Naive thymus-derived CD4-positive, alpha-beta T cell (primary cell): ENCODE data around the gene SRR. TPM values are rescaled to one million over a fixed set of nuclear protein-coding genes. Genes with fewer than 3 reads are reported as not detected.
"Not testable (repeated sequence)": the region's sequence is repeated elsewhere in the genome, so short reads cannot be mapped to it uniquely, and the experiment has no call there.

ENCODE experiments used
- ATAC-seq: fragments of 150-1000 bp; cut with Tn5 transposase; 2 replicates; pipeline ENCODE4 v1.10.0; 2021; ENCODE audit warnings: mild to moderate bottlenecking, moderate library complexity
- CTCF ChIA-PET: fragments of 350-600 bp; sonication (Branson Sonifier 250); formaldehyde crosslinking; loops from one replicate; lab custom pipeline; 2021; ENCODE audit warnings: antibody characterized with exemption; lab: Charles Lee
- POLR2A ChIA-PET: fragments of 350-600 bp; sonication (Branson Sonifier 250); formaldehyde crosslinking; loops from one replicate; lab custom pipeline; 2021; ENCODE audit warnings: antibody characterized with exemption, inconsistent platforms; lab: Charles Lee
- DNase-seq, 9 donors: peaks; one replicate each; pipeline versions ENCODE4 v3.0.0 to v3.0.0-alpha.2; 2020 to 2022; ENCODE audit warnings: mixed read lengths in 1 of 9
- H3K27ac ChIP-seq: one replicate; pipeline ENCODE4 v1.7.0; 2013; ENCODE audit warnings: mild to moderate bottlenecking, low read depth, low read length, moderate library complexity
- H3K27me3 ChIP-seq, 2 donors: one replicate each; pipeline ENCODE4 v1.7.0; 2013; ENCODE audit warnings: low read length in 2 of 2, mild to moderate bottlenecking in 2 of 2, moderate library complexity in 2 of 2; ENCODE audit not compliant: control insufficient read depth in 2 of 2, insufficient read depth in 2 of 2
- H3K36me3 ChIP-seq, 3 experiments: 1 replicate in 2 of 3; 2 replicates in 1 of 3; pipeline ENCODE4 v1.7.0; 2013; ENCODE audit warnings: low read length in 3 of 3, mild to moderate bottlenecking in 3 of 3, moderate library complexity in 1 of 3; ENCODE audit not compliant: insufficient read depth in 3 of 3, control insufficient read depth in 2 of 3
- H3K4me1 ChIP-seq, 2 donors: one replicate each; pipeline ENCODE4 v1.7.0; 2013; ENCODE audit warnings: low read length in 2 of 2, mild to moderate bottlenecking in 2 of 2, moderate library complexity in 1 of 2; ENCODE audit not compliant: control insufficient read depth in 2 of 2, insufficient read depth in 2 of 2
- H3K4me3 ChIP-seq: 2 replicates; pipeline ENCODE4 v1.7.0; 2013; ENCODE audit warnings: mild to moderate bottlenecking, low read length
- H3K9me3 ChIP-seq, 3 experiments: 1 replicate in 2 of 3; 2 replicates in 1 of 3; pipeline ENCODE4 v1.7.0; 2013; ENCODE audit warnings: low read length in 3 of 3; ENCODE audit not compliant: control insufficient read depth in 2 of 3
- H3K27ac Mint-ChIP-seq, 9 donors: one replicate each; pipeline ENCODE4 v1.8.0; 2020 to 2022; ENCODE audit warnings: mixed read lengths in 9 of 9, mild to moderate bottlenecking in 8 of 9, moderate library complexity in 5 of 9, inconsistent platforms in 2 of 9
- H3K27me3 Mint-ChIP-seq, 5 donors: one replicate each; pipeline ENCODE4 v1.8.0; 2021 to 2022; ENCODE audit warnings: mixed read lengths in 5 of 5, mild to moderate bottlenecking in 1 of 5
- H3K36me3 Mint-ChIP-seq, 5 donors: one replicate each; pipeline ENCODE4 v1.8.0; 2020 to 2022; ENCODE audit warnings: mixed read lengths in 5 of 5, mild to moderate bottlenecking in 3 of 5, inconsistent platforms in 1 of 5
- H3K4me1 Mint-ChIP-seq, 7 donors: one replicate each; pipeline ENCODE4 v1.8.0; 2020 to 2022; ENCODE audit warnings: mixed read lengths in 7 of 7, mild to moderate bottlenecking in 3 of 7, inconsistent platforms in 1 of 7
- H3K4me3 Mint-ChIP-seq, 10 donors: one replicate each; pipeline ENCODE4 v1.8.0; 2020 to 2022; ENCODE audit warnings: mild to moderate bottlenecking in 10 of 10, mixed read lengths in 10 of 10, moderate library complexity in 6 of 10, inconsistent platforms in 2 of 10
- H3K9me3 Mint-ChIP-seq, 11 donors: one replicate each; pipeline ENCODE4 v1.8.0; 2020 to 2022; ENCODE audit warnings: mixed read lengths in 11 of 11, mild to moderate bottlenecking in 4 of 11, inconsistent platforms in 1 of 11, moderate library complexity in 1 of 11
- intact Hi-C, 2 donors: fragments of 100-400 bp; cut with micrococcal nuclease; formaldehyde crosslinking; loops; one replicate each; pipeline ENCODE4 v1.15.1; 2023
- polyA plus RNA-seq, 2 donors: library from polyadenylated mRNA; unstranded; fragments of 300-500 nt; fragmentation: Illumina TruSeq; gene quantifications; one replicate each; pipeline ENCODE4 v1.2.3, GENCODE V29; 2021
- total RNA-seq, 6 experiments: library from RNA in 5 of 6; stranded (reverse) in 5 of 6; gene quantifications; 1 replicate in 5 of 6; 2 replicates in 1 of 6; pipeline ENCODE4 v1.2.3 and lab custom pipeline; 2021 to 2026

SRR gene
- total and polyA plus RNA-seq, 7 experiments from 2014 or later: 3.1 to 16.0 (median 8.3) TPM

DNA sequence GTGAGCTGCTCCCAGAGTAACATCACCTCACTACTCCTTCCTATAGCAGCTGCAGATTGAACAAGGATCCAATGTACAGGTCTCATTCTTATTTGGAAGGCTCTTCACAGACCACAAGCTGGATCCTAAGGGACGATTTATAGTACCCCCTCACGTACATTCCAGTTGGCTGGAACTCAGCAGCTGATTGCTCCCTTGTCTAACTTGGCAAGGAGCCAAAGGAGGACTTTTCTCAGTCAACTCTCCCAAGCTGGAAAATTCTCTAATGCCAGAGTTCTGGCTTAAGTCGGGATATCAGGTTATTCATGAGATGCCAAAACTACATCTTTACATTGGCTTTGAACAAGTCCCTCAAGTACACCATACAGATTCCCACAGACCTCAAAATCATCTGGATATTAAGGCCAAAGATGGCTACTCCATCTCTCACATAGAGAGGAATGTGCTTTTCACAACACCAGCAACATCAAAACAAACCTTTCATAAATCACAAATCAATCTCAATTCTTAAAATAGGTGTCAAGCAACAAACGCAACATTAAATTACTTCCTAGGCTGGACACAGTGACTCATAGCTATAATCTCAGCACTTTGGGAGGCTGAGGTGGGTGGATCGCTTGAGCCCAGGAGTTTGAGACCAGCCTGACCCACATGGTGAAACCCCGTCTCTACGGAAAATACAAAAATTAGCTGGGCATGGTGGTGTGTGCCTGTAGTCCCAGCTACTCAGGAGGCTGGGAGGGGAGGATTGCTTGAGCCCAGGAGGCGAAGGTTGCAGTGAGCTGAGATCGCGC, 39.5 kb upstream of the SRR start:
- Histone ChIP-seq H3K27me3 (no peaks in the 10 kb centered on the region), H3K4me3 (peak overlapping the region; percentile 33), H3K4me1 (peaks cover 80 to 88% of the 10 kb centered on the region in 2 donors), H3K36me3 (no peaks in the 10 kb centered on the region), H3K27ac (peak overlapping the region; percentile 80), H3K9me3 (no peaks in the 10 kb centered on the region)
- Mint-ChIP-seq H3K4me3 (peak overlapping the region; percentile 54 to 94 (median 83)), H3K27me3 (no peaks in the 10 kb centered on the region), H3K36me3 (peaks cover 0 to 37% (median 16%) of the 10 kb centered on the region in 5 donors), H3K9me3 (peaks cover 0 to 1% (median 0%) of the 10 kb centered on the region in 11 donors), H3K27ac (peak overlapping the region; percentile 96 to 100 (median 99)), H3K4me1 (peaks cover 45 to 88% (median 81%) of the 10 kb centered on the region in 7 donors)
- ATAC-seq (no peak), DNase-seq (no peak)
- intact Hi-C loops: no loop called here
- ChIA-PET CTCF (interaction anchor here (0.6 to 6.6 kb wide), 5 partner anchors 8 to 39 kb away, joined by 3 to 53 read pairs (median 5); partner anchors contain the start of genes SMG6 and SRR), POLR2A (interaction anchor here (0.7 to 12.4 kb wide), 9 partner anchors 9 to 174 kb away, joined by 3 to 148 read pairs (median 8); partner anchors contain the start of genes SMG6 and SRR)

DNA sequence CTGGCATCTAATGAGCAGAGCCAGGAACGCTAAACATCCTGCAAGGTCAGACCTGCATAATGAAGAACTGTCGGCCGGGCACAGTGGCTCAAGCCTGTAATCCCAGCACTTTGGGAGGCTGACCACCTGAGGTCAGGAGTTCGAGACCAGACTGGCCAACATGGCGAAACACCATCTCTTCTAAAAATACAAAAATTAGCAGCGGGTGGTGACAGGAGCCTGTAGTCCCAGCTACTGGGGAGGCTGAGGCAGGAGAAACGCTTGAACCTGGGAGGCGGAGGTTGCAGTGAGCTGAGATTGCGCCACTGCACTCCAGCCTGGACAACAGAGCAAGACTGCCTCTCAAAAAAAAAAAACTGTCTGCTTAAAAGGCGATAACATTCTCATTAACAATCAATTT, 38.6 kb upstream of the SRR start:
- peak overlapping the region in 9 of 10 donors; percentile 69 to 94 (median 83) for H3K4me3 Mint-ChIP-seq
- not testable (repeated sequence) for H3K27me3 Mint-ChIP-seq, H3K9me3 ChIP-seq, ATAC-seq, H3K9me3 Mint-ChIP-seq, H3K27me3 ChIP-seq, DNase-seq, H3K36me3 ChIP-seq
- peak overlapping the region; percentile 96 to 100 (median 99) for H3K27ac Mint-ChIP-seq
- peaks cover 39 to 88% (median 81%) of the 10 kb centered on the region in 7 donors for H3K4me1 Mint-ChIP-seq
- peak overlapping the region; percentile 80 for H3K27ac ChIP-seq
- peak overlapping the region; percentile 33 for H3K4me3 ChIP-seq
- peaks cover 0 to 38% (median 10%) of the 10 kb centered on the region in 5 donors for H3K36me3 Mint-ChIP-seq
- POLR2A ChIA-PET: interaction anchor here (0.6 to 12.4 kb wide), 7 partner anchors 10 to 174 kb away, joined by 4 to 148 read pairs (median 20); partner anchors contain the start of gene TSR1
- H3K4me1 ChIP-seq: peaks cover 71 to 88% of the 10 kb centered on the region in 2 donors
- intact Hi-C loops: loop anchor here in 1 of 2 donors (5.0 kb wide), 1 partner anchor 393 kb away; no protein-coding TSS in a partner anchor
- CTCF ChIA-PET: interaction anchor here (0.6 to 6.6 kb wide), 3 partner anchors 16 to 175 kb away, joined by 3 to 53 read pairs (median 40); no protein-coding TSS in a partner anchor

DNA sequence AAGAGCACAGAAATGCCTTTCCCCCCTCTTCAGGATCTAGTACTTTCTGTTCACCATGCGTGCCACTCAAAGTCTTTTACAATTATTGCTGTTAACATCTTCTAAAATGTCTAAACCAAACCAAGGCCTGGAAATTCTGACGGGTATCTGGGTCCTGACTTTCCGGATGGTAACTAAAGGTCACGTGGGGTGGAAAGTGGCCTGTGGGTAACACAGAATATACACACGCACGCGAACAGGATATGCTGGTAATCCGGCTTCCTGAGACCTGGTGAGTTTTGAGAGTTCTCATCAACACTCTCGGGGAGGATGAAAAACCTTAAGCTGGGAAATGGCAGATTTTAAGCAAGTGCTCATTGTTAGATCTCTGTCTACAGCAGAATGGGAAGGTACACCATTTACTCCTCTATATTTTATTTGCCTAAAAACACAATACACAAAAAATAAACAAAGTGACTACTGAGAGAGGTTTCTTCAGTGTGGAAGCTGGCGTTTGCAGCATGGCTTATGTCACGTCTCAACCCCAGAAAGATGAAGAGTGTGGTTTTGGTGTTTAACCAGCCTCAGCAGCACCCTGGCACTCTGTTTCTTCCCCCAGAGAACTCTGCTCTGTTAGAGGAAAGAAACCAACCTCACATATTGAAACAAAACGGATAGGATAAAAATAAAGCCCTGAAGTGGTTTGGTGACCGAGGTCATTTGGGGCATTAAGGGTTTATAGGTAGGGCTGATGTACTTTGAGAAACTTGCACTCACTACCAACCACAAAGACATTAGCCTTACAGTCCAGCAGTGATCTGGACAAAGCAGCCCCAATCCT, 37.5 kb upstream of the SRR start:
- ATAC-seq (peak; percentile 92), DNase-seq (peak; percentile 20 to 96 (median 91))
- Histone ChIP-seq H3K4me1 (peaks cover 65 to 90% of the 10 kb centered on the region in 2 donors), H3K27ac (peak overlapping the region; percentile 80), H3K4me3 (peak overlapping the region; percentile 38), H3K27me3 (no peaks in the 10 kb centered on the region), H3K36me3 (no peaks in the 10 kb centered on the region), H3K9me3 (no peaks in the 10 kb centered on the region)
- CTCF ChIA-PET: interaction anchor here (0.6 to 6.6 kb wide), 6 partner anchors 8 to 211 kb away, joined by 3 to 53 read pairs (median 6); partner anchors contain the start of gene HIC1
- Mint-ChIP-seq H3K27me3 (no peaks in the 10 kb centered on the region), H3K27ac (peak overlapping the region; percentile 96 to 100 (median 99)), H3K4me3 (peak overlapping the region; percentile 69 to 94 (median 82)), H3K36me3 (peaks cover 0 to 42% (median 12%) of the 10 kb centered on the region in 5 donors), H3K9me3 (peaks cover 0 to 1% (median 0%) of the 10 kb centered on the region in 11 donors), H3K4me1 (peaks cover 38 to 89% (median 83%) of the 10 kb centered on the region in 7 donors)
- POLR2A ChIA-PET: interaction anchor here (0.6 to 12.4 kb wide), 16 partner anchors 10 to 776 kb away, joined by 3 to 148 read pairs (median 6); partner anchors contain the start of gene TSR1
- intact Hi-C loops: loop anchor here (1.0 to 5.0 kb wide), 17 partner anchors 9 to 550 kb away; partner anchors contain the start of genes HIC1 (in 1 of the 2), MNT (in 1 of the 2), SMG6 (in 1 of the 2) and SRR (in 1 of the 2)

DNA sequence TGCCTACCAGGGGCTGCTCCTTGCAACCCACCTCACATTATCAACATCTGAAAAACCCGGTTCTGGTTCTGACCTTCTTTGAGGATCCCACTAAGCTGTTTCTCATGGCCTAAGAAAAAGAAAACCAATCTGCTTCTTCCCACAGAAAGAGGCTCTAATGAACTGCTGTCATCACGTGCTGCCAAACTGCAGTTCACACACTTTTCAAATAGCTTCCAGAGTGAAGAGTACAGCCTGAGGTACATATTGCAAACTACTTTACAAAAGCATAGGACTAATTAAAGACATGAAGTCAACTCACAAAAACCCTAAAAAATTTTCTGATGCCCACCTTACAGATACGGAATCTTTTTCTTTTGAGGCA, 36.9 kb upstream of the SRR start:
- DNase-seq (peak in 1 of 9 donors; percentile 26), ATAC-seq (no peak)
- H3K27ac Mint-ChIP-seq: peak overlapping the region; percentile 96 to 100 (median 99)
- Histone ChIP-seq H3K9me3 (no peaks in the 10 kb centered on the region), H3K27ac (peak overlapping the region; percentile 80), H3K4me1 (peaks cover 63 to 87% of the 10 kb centered on the region in 2 donors), H3K36me3 (no peaks in the 10 kb centered on the region), H3K27me3 (no peaks in the 10 kb centered on the region), H3K4me3 (peak overlapping the region; percentile 38)
- ChIA-PET CTCF (interaction anchor here (0.8 to 6.6 kb wide), 4 partner anchors 9 to 212 kb away, joined by 4 to 53 read pairs (median 24); partner anchors contain the start of gene HIC1), POLR2A (interaction anchor here (0.6 to 12.4 kb wide), 15 partner anchors 9 to 776 kb away, joined by 3 to 148 read pairs (median 4); no protein-coding TSS in a partner anchor)
- peaks cover 0 to 1% (median 0%) of the 10 kb centered on the region in 11 donors for H3K9me3 Mint-ChIP-seq
- intact Hi-C loops: loop anchor here (1.0 to 5.0 kb wide), 17 partner anchors 8 to 551 kb away; partner anchors contain the start of genes HIC1 (in 1 of the 2), MNT (in 1 of the 2), SMG6 (in 1 of the 2) and SRR (in 1 of the 2)
- peak overlapping the region; percentile 69 to 94 (median 82) for H3K4me3 Mint-ChIP-seq
- no peaks in the 10 kb centered on the region for H3K27me3 Mint-ChIP-seq
- H3K36me3 Mint-ChIP-seq: peaks cover 0 to 39% (median 7%) of the 10 kb centered on the region in 5 donors
- H3K4me1 Mint-ChIP-seq: peaks cover 40 to 88% (median 81%) of the 10 kb centered on the region in 7 donors

DNA sequence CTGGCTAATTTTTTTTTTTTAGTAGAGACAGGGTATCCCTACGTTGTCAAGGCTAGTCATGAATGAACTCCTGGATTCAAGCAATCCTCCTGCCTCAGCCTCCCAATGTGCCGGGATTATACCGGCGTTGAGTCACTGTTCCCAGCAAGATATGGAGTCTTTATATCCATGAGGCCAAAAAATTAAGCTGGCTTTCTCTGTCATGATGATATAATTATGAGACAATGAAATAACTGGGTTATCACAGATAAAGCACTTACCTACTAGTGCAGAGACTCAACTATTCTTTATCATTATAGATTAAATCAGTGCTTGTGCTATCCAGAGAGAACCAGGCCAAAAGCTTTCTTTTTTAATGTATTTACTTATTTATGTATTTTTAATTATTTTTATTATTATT, 36.4 kb upstream of the SRR start:
- no peak for ATAC-seq
- Histone ChIP-seq H3K4me1 (peaks cover 63 to 87% of the 10 kb centered on the region in 2 donors), H3K36me3 (no peaks in the 10 kb centered on the region), H3K4me3 (peak overlapping the region; percentile 38), H3K9me3 (no peaks in the 10 kb centered on the region), H3K27me3 (no peaks in the 10 kb centered on the region), H3K27ac (peak overlapping the region; percentile 80)
- no peak for DNase-seq
- H3K36me3 Mint-ChIP-seq: peaks cover 3 to 39% (median 6%) of the 10 kb centered on the region in 5 donors
- POLR2A ChIA-PET: interaction anchor here (0.7 to 12.4 kb wide), 10 partner anchors 9 to 224 kb away, joined by 3 to 148 read pairs (median 10); no protein-coding TSS in a partner anchor
- peak overlapping the region in 9 of 10 donors; percentile 69 to 94 (median 83) for H3K4me3 Mint-ChIP-seq
- no peaks in the 10 kb centered on the region for H3K27me3 Mint-ChIP-seq
- H3K4me1 Mint-ChIP-seq: peaks cover 45 to 88% (median 81%) of the 10 kb centered on the region in 7 donors
- intact Hi-C loops: loop anchor here (2.0 to 5.0 kb wide), 2 partner anchors 23 to 395 kb away; no protein-coding TSS in a partner anchor
- H3K9me3 Mint-ChIP-seq: peaks cover 0 to 1% (median 0%) of the 10 kb centered on the region in 11 donors
- peak overlapping the region; percentile 96 to 100 (median 99) for H3K27ac Mint-ChIP-seq
- CTCF ChIA-PET: interaction anchor here (1.2 to 6.6 kb wide), 4 partner anchors 9 to 52 kb away, joined by 4 to 53 read pairs (median 24); no protein-coding TSS in a partner anchor
